Cardiac fibroblast (primary cell): Measurements from ENCODE around the gene RTP3.
"Not testable (repeated sequence)": the region's sequence is repeated elsewhere in the genome, so short reads cannot be mapped to it uniquely, and the experiment has no call there.

Experiments used
- DNase-seq, 2 donors: peaks; one replicate each; pipeline versions ENCODE4 v3.0.0 to v3.0.0-alpha.2; 2010; ENCODE audit warnings: low read depth in 2 of 2
- H3K4me3 ChIP-seq, 2 donors: replicated peaks in 1 of 2; 1 replicate in 1 of 2; 2 replicates in 1 of 2; pipeline ENCODE4 v1.5.1; 2011; ENCODE audit warnings: low read depth in 2 of 2, low read length in 2 of 2, mild to moderate bottlenecking in 2 of 2, moderate library complexity in 1 of 2
- TF ChIP-seq, protein P1 (sequence below): IDR thresholded peaks from one replicate; pipeline ENCODE4 v1.5.1; 2011; ENCODE audit warnings: low read depth, mild to moderate bottlenecking, low read length, inconsistent platforms

The RTP3 gene

GRCh38 chr3:46537779-46538178 is 40.0 kb downstream of the RTP3 start:
- no peak overlapping the region for H3K4me3 ChIP-seq
- TF ChIP-seq, protein P1, sequence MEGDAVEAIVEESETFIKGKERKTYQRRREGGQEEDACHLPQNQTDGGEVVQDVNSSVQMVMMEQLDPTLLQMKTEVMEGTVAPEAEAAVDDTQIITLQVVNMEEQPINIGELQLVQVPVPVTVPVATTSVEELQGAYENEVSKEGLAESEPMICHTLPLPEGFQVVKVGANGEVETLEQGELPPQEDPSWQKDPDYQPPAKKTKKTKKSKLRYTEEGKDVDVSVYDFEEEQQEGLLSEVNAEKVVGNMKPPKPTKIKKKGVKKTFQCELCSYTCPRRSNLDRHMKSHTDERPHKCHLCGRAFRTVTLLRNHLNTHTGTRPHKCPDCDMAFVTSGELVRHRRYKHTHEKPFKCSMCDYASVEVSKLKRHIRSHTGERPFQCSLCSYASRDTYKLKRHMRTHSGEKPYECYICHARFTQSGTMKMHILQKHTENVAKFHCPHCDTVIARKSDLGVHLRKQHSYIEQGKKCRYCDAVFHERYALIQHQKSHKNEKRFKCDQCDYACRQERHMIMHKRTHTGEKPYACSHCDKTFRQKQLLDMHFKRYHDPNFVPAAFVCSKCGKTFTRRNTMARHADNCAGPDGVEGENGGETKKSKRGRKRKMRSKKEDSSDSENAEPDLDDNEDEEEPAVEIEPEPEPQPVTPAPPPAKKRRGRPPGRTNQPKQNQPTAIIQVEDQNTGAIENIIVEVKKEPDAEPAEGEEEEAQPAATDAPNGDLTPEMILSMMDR = no peak
- DNase-seq = no peak

- H3K4me3 ChIP-seq, DNase-seq: not testable (repeated sequence)
Observed at GRCh38 chr3:46538425-46538802, 40.6 kb downstream of the RTP3 start.

- no peak overlapping the region for H3K4me3 ChIP-seq
- TF ChIP-seq, protein P1 = no peak
- DNase-seq = peak; percentile 41 to 83
Observed at GRCh38 chr3:46538803-46539442, 41.1 kb downstream of the RTP3 start.

DNA sequence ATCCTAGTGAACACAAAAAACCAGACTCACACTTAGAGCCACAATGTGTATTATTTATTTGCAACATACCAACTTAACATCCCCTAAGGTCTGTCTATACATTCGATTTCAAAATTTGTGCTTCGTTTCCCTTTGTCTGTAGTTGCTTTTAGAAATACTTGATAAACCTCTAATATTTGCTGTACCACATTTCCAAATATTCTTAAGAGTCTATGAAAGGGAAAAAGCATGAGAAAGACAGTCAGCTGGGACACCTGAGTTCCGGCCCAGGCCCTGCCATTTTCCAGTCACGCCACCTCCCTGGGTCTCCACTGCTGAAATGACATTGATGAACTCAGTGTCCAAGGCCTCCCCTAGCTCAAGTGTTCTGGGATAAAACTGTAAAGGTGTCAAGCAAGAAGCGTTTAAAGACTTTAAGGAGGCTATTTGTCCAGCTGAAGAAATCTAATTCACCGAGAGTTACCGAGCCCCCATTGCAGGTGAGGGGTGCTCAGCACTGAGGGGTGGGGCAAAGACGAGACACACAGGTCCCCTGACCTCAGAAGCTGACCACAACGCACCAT is 41.7 kb downstream of the RTP3 start:
- TF ChIP-seq, protein P1 = no peak
- no peak for DNase-seq
- H3K4me3 ChIP-seq = no peak overlapping the region

DNA sequence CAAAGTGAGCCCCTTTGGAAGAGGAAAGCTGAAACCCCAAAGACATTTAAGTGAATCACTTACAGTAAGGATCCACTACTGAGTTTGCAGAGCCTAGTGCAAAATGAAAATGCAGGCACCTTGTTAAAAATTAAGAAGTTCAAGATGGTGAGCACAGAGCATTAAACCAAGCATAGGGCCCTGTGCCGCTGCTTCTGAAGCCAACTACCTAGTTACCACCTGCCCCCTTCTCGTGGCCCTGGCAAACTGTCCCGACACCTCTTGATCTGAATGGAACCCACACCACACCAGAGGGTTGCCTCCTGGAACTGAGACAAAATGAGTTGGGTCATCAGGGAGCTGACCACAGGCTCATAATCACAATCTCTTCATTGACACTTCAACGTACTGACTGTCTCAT is 42.8 kb downstream of the RTP3 start:
- TF ChIP-seq, protein P1 = no peak
- H3K4me3 ChIP-seq = no peak overlapping the region
- DNase-seq = no peak

DNA sequence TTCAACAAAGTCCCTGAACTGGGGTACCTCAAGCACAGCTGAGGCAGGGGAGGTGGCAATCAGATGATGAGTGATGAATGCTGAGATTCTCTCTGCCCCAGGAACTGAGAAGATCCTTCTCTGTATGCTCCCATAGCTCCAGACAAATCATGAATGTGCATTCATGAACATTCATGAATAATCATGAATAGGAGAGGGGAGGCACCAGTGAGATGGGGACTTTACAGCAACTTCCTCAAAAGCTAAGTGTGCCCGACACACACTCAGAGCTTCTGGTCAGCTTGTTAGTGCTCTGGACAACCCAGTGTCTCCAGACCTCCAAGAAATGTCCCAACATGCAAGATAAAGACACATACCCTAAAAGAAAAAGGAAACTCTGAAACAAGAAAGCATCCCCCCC is 44.1 kb downstream of the RTP3 start:
- TF ChIP-seq, protein P1 = no peak
- H3K4me3 ChIP-seq = no peak overlapping the region
- DNase-seq = no peak

- H3K4me3 ChIP-seq = no peak overlapping the region
- peak in 1 of 2 donors; percentile 55 for DNase-seq
- TF ChIP-seq, protein P1 = no peak
Observed at GRCh38 chr3:46542344-46542743, 44.6 kb downstream of the RTP3 start.
